ENCODE data around the gene SGPL1.

SGPL1 gene

GRCh38 chr10:70781461-70782051 lies 34.2 kb upstream of the SGPL1 start:
- no peak for DNase-seq

GRCh38 chr10:70782086-70782745 lies 33.5 kb upstream of the SGPL1 start:
- DNase-seq = no peak

- no peak for DNase-seq
Measured at GRCh38 chr10:70782746-70783680, 32.7 kb upstream of the SGPL1 start.

- no peak for DNase-seq
Measured at GRCh38 chr10:70784016-70784415, 31.7 kb upstream of the SGPL1 start.

- DNase-seq = no peak
Measured at GRCh38 chr10:70784471-70784870, 31.3 kb upstream of the SGPL1 start.

- DNase-seq = no peak
Measured at GRCh38 chr10:70785190-70785589, 30.6 kb upstream of the SGPL1 start, which contains the start of gene TBATA. Gene TBATA (minus strand): TSS chr10:70785377. CDS start chr10:70783379, 1,998 bp downstream.

- no peak for DNase-seq
Measured at GRCh38 chr10:70786799-70787415, 28.8 kb upstream of the SGPL1 start.

- no peak for DNase-seq
Measured at GRCh38 chr10:70791386-70792039, 24.2 kb upstream of the SGPL1 start.

- DNase-seq = no peak
Measured at GRCh38 chr10:70795613-70796012, 20.1 kb upstream of the SGPL1 start.

- no peak for DNase-seq
Measured at GRCh38 chr10:70797840-70798239, 17.9 kb upstream of the SGPL1 start.

- DNase-seq = no peak
Measured at GRCh38 chr10:70799124-70799523, 16.6 kb upstream of the SGPL1 start.

GRCh38 chr10:70801854-70802253 lies 13.9 kb upstream of the SGPL1 start:
- no peak for DNase-seq

- no peak for DNase-seq
Measured at GRCh38 chr10:70803775-70804420, 11.8 kb upstream of the SGPL1 start.

- no peak for DNase-seq
Measured at GRCh38 chr10:70804421-70804808, 11.3 kb upstream of the SGPL1 start.

GRCh38 chr10:70805619-70806215 lies 10.0 kb upstream of the SGPL1 start:
- no peak for DNase-seq

GRCh38 chr10:70806841-70807240 lies 8.9 kb upstream of the SGPL1 start:
- no peak for DNase-seq

- DNase-seq = no peak
Measured at GRCh38 chr10:70807556-70807955, 8.2 kb upstream of the SGPL1 start.

GRCh38 chr10:70809011-70809611 lies 6.6 kb upstream of the SGPL1 start:
- DNase-seq = no peak

- DNase-seq = no peak
Measured at GRCh38 chr10:70809726-70810125, 6.0 kb upstream of the SGPL1 start.

- DNase-seq = no peak
Measured at GRCh38 chr10:70810967-70811366, 4.8 kb upstream of the SGPL1 start.

GRCh38 chr10:70811881-70812280 lies 3.9 kb upstream of the SGPL1 start:
- no peak for DNase-seq

Data from stimulated activated CD4-positive, alpha-beta T cell treated with anti-CD3 and anti-CD28 coated beads, Interleukin-4, amount 100 ng/mL, for 1 hour (primary cell).